IMR-90 (cell line): ENCODE measurements around the gene AAK1. TPM values are rescaled to one million over a fixed set of nuclear protein-coding genes. Genes with fewer than 3 reads are reported as not detected.
A peak's percentile ranks its signal among the peaks of the same experiment; 100 is the strongest.

Source experiments
- ATAC-seq: fragments of 200-7000 bp; cut with Tn5 transposase; 2 replicates; pipeline ENCODE4 v1.9.1; 2020; ENCODE audit warnings: low read depth, mild to moderate bottlenecking, moderate library complexity
- BruUV-seq: library from RNA; stranded (reverse); fragments of 400-500 nt; replicated peaks from 2 replicates; lab custom pipeline; 2021; lab: Mats Ljungman, UMichigan
- CTCF ChIA-PET: fragments of 300-600 bp; formaldehyde crosslinking; extraction: SDS; loops from one replicate; lab custom pipeline; 2021; ENCODE audit warnings: antibody characterized with exemption; lab: Yijun Ruan, JAX
- POLR2A ChIA-PET: fragments of 300-600 bp; sonication (Branson Sonifier 250); formaldehyde crosslinking; loops from one replicate; lab custom pipeline; 2022; ENCODE audit warnings: antibody characterized with exemption; ENCODE audit not compliant: unreplicated experiment; lab: Charles Lee
- DNase-seq: peaks from one replicate; pipeline ENCODE4 v3.0.0; 2013
- H2AFZ ChIP-seq: replicated peaks from 2 replicates; pipeline ENCODE3; 2013; ENCODE audit warnings: low read length, mild to moderate bottlenecking; ENCODE audit not compliant: poor library complexity
- H2AK5ac ChIP-seq: 2 replicates; pipeline ENCODE4 v1.6.1; 2013; ENCODE audit warnings: low read depth, low read length, inconsistent platforms
- H2AK9ac ChIP-seq: replicated peaks from 2 replicates; pipeline ENCODE3; 2013; ENCODE audit warnings: mild to moderate bottlenecking, low read depth, low read length, moderate library complexity; ENCODE audit not compliant: poor library complexity
- H2BK120ac ChIP-seq: 2 replicates; pipeline ENCODE4 v1.6.1; 2013; ENCODE audit warnings: low read depth, low read length, inconsistent platforms
- H2BK15ac ChIP-seq: 3 replicates; pipeline ENCODE4 v1.6.1; 2013; ENCODE audit warnings: low read depth, low read length, inconsistent platforms
- H2BK20ac ChIP-seq: 2 replicates; pipeline ENCODE4 v1.6.1; 2013; ENCODE audit warnings: low read depth, mild to moderate bottlenecking, inconsistent platforms, low read length, moderate library complexity
- H2BK5ac ChIP-seq: 2 replicates; pipeline ENCODE4 v1.6.1; 2013; ENCODE audit warnings: mild to moderate bottlenecking, low read depth, low read length, inconsistent platforms; ENCODE audit not compliant: poor library complexity, severe bottlenecking
- H3K14ac ChIP-seq: replicated peaks from 2 replicates; pipeline ENCODE4 v1.6.1; 2013; ENCODE audit warnings: low read depth, low read length, inconsistent platforms
- H3K18ac ChIP-seq: 2 replicates; pipeline ENCODE4 v1.6.1; 2013; ENCODE audit warnings: low read depth, low read length, control low read depth
- H3K23ac ChIP-seq: 2 replicates; pipeline ENCODE4 v1.6.1; 2013; ENCODE audit warnings: low read depth, low read length, inconsistent platforms
- H3K27ac ChIP-seq: 2 replicates; pipeline ENCODE4 v1.5.1; 2013; ENCODE audit warnings: mild to moderate bottlenecking, control low read depth, low read length; ENCODE audit not compliant: insufficient read depth
- H3K27me3 ChIP-seq: 2 replicates; pipeline ENCODE4 v1.6.1; 2013; ENCODE audit warnings: low read length; ENCODE audit not compliant: control insufficient read depth, insufficient read depth
- H3K36me3 ChIP-seq: 2 replicates; pipeline ENCODE4 v1.6.1; 2013; ENCODE audit warnings: low read length, mixed read lengths; ENCODE audit not compliant: control insufficient read depth, insufficient read depth
- H3K4ac ChIP-seq: 2 replicates; pipeline ENCODE4 v1.6.1; 2013; ENCODE audit warnings: low read depth, low read length, inconsistent platforms
- H3K4me1 ChIP-seq: 2 replicates; pipeline ENCODE4 v1.6.1; 2013; ENCODE audit warnings: low read length, mixed read lengths; ENCODE audit not compliant: control insufficient read depth, insufficient read depth
- H3K4me2 ChIP-seq: 2 replicates; pipeline ENCODE4 v1.6.1; 2013; ENCODE audit warnings: low read depth, mild to moderate bottlenecking, control low read depth, low read length, moderate library complexity
- H3K4me3 ChIP-seq: 2 replicates; pipeline ENCODE4 v1.5.1; 2013; ENCODE audit warnings: low read depth, mild to moderate bottlenecking, control low read depth, low read length, moderate library complexity; ENCODE audit not compliant: insufficient read depth
- H3K56ac ChIP-seq: 2 replicates; pipeline ENCODE4 v1.6.1; 2013; ENCODE audit warnings: low read length, inconsistent platforms; ENCODE audit not compliant: insufficient read depth; ENCODE audit errors: extremely low read depth
- H3K79me1 ChIP-seq, 2 experiments: 2 replicates each; pipeline ENCODE4 v1.6.1; 2013; ENCODE audit warnings: low read length in 2 of 2, inconsistent platforms in 1 of 2, low read depth in 1 of 2
- H3K9ac ChIP-seq: 2 replicates; pipeline ENCODE4 v1.6.1; 2013; ENCODE audit warnings: low read depth, low read length, control low read depth
- H3K9me1 ChIP-seq: 2 replicates; pipeline ENCODE4 v1.6.1; 2013; ENCODE audit warnings: low read length, inconsistent platforms; ENCODE audit not compliant: insufficient read depth
- H3K9me3 ChIP-seq: 2 replicates; pipeline ENCODE4 v1.6.1; 2013; ENCODE audit warnings: low read length; ENCODE audit not compliant: control insufficient read depth, insufficient read depth
- H4K20me1 ChIP-seq: 2 replicates; pipeline ENCODE4 v1.6.1; 2013; ENCODE audit warnings: low read length, inconsistent platforms; ENCODE audit not compliant: insufficient read depth
- H4K5ac ChIP-seq: 2 replicates; pipeline ENCODE4 v1.6.1; 2013; ENCODE audit warnings: mild to moderate bottlenecking, low read depth, low read length, control low read depth
- H4K8ac ChIP-seq, 2 experiments: 2 replicates each; pipeline ENCODE4 v1.6.1; 2013; ENCODE audit warnings: low read depth in 2 of 2, low read length in 2 of 2, control low read depth in 1 of 2, inconsistent platforms in 1 of 2
- H4K91ac ChIP-seq: 2 replicates; pipeline ENCODE4 v1.6.1; 2013; ENCODE audit warnings: low read depth, low read length, inconsistent platforms; ENCODE audit not compliant: insufficient read depth
- BHLHE40 ChIP-seq: fragments of 150-350 bp; IDR thresholded peaks from 2 replicates; pipeline ENCODE4 v1.6.1; 2016; ENCODE audit warnings: mild to moderate bottlenecking, low read depth, low read length
- CEBPB ChIP-seq: IDR thresholded peaks from 2 replicates; pipeline ENCODE4 v1.6.1; 2012; ENCODE audit warnings: low read depth, low read length, improper control_type of control experiment
- CHD1 ChIP-seq: IDR thresholded peaks from 2 replicates; pipeline ENCODE4 v1.6.1; 2012; ENCODE audit warnings: low read depth, low read length, improper control_type of control experiment
- FOS ChIP-seq: fragments of 150-350 bp; IDR thresholded peaks from 2 replicates; pipeline ENCODE4 v1.6.1; 2016; ENCODE audit warnings: low read depth, low read length
- MAFK ChIP-seq: IDR thresholded peaks from 2 replicates; pipeline ENCODE4 v1.6.1; 2012; ENCODE audit warnings: low read depth, low read length, improper control_type of control experiment
- MAZ ChIP-seq: IDR thresholded peaks from 2 replicates; pipeline ENCODE4 v1.6.1; 2012; ENCODE audit warnings: low read depth, mild to moderate bottlenecking, low read length, improper control_type of control experiment, moderate library complexity, borderline replicate concordance
- WGBS, 2 experiments: methylation state at CpG; one replicate each; pipeline versions ENCODE4 v1.1.5 to v1.1.7; 2013; ENCODE audit warnings: missing lambda C conversion rate in 2 of 2; ENCODE audit not compliant: insufficient read length in 1 of 2; ENCODE audit errors: extremely low coverage in 2 of 2; 5-methylcytosine and 5-hydroxymethylcytosine counted together
- dilution Hi-C: fragments of 300-500 bp; cut with HindIII; formaldehyde crosslinking; loops from one replicate; pipeline ENCODE4 v1.14.3; 2018; ENCODE audit warnings: low sequenced_read_pairs; ENCODE audit not compliant: unreplicated experiment
- in situ Hi-C: fragments of 300-500 bp; cut with MboI; formaldehyde crosslinking; loops from 3 replicates; pipeline ENCODE4 v1.14.3; 2019; ENCODE audit warnings: low sequenced_read_pairs, inconsistent platforms, mixed read lengths
- intact Hi-C: fragments of 100-400 bp; cut with micrococcal nuclease; formaldehyde crosslinking; loops from 2 replicates; pipeline ENCODE4 v1.10.0; 2022
- polyA plus RNA-seq, 3 experiments: library from polyadenylated mRNA; depleted of rRNA; stranded (reverse); fragments of >200 nt; gene quantifications; 2 replicates each; pipeline ENCODE4 v1.2.3, GENCODE V29; 2012; ENCODE audit warnings: low replicate concordance in 1 of 3
- total RNA-seq: library from RNA; depleted of rRNA; stranded (reverse); fragments of >200 nt; gene quantifications from 2 replicates; pipeline ENCODE4 v1.2.3, GENCODE V29; 2012
- TF ChIP-seq, protein P1 (sequence below): conservative IDR thresholded peaks from 2 replicates; pipeline ENCODE4 v1.5.1; 2012; ENCODE audit warnings: mild to moderate bottlenecking, low read depth, low read length, improper control_type of control experiment

AAK1 gene
- total and polyA plus RNA-seq, 2 of the 4 experiments (the other 2 are of a cell fraction), result 21.9 to 26.5 TPM

DNA sequence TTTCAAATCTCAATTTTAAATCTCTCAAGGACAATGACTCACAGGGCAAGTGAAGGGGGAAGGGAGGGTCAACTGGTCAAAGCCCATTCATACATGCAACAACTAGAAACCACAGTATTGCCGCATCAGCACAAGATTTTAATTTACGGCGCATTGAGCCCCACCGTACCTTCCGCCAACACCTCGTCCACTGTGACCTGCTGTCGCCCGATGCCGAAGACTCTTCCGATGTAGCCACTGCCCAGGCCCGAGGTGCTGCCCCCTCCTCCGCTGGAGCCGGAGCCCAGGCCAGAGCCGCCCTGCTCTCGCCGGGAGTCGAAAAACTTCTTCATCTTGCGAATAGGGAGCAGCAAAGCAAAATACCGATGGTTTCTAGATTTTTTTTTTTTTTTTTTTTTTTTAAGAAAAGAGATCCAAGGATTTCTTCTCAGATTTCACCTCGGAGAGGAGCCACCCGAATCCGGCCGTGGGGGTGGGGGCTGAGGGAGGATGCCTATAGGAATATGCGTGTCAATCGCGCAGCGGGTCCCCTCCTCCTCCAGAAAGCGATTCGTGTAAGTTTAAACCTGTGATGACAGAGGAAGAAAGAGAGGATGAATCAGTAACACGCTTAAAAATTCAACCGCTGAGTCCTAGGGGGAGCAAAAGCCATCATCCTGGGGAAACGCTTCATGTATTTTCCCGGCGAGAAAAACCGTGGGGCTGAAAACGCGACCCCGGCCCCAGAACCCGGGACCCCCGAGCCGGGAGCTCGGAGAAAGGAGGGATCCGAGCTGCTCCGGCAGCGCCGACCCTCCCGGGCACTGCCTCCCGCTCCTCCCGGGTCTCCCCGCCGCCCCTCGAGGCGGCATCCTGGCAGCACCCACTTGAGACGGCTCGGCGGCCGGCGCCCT, 584 bp downstream of the AAK1 start:
- peak overlapping the region; percentile 99 for H3K4me2 ChIP-seq
- H2AK5ac ChIP-seq, result peak overlapping the region; percentile 75; the same call in 1 of the 2 replicates
- H3K18ac ChIP-seq, result peak overlapping the region; percentile 80
- no peak overlapping the region for H2BK20ac ChIP-seq
- BruUV-seq, result TSS peak; percentile 84
- ChIA-PET POLR2A (interaction anchor here (0.7 kb wide), 1 partner anchor 73 kb away, joined by 3 read pairs; no protein-coding TSS in a partner anchor), CTCF (no interaction called here)
- no peaks in the 10 kb centered on the region for H3K9me3 ChIP-seq
- WGBS, 2 experiments, result 1% methylated on average over 21 of the region's 58 CpGs; no CpG with 5 or more reads in 1 of the 2 experiments
- intact Hi-C loops (loop anchor here (2.0 to 5.0 kb wide), 4 partner anchors 54 to 141 kb away; no protein-coding TSS in a partner anchor), dilution Hi-C loops (no loop called here), in situ Hi-C loops (no loop called here)
- peak overlapping the region; percentile 8; the same call in 1 of the 3 replicates for H2BK15ac ChIP-seq
- ATAC-seq (peak; percentile 38), DNase-seq (peak; percentile 85)
- H3K23ac ChIP-seq, result peak overlapping the region; percentile 93
- TF ChIP-seq CHD1 (no peak), MAFK (peak; percentile 85), FOS (peak; percentile 74), BHLHE40 (0 out of 2 replicates have a peak, but pooled peaks have one; percentile 10), CEBPB (peak; percentile 72), MAZ (peak; percentile 53; the same call in 1 of the 2 replicates)
- TF ChIP-seq, protein P1, sequence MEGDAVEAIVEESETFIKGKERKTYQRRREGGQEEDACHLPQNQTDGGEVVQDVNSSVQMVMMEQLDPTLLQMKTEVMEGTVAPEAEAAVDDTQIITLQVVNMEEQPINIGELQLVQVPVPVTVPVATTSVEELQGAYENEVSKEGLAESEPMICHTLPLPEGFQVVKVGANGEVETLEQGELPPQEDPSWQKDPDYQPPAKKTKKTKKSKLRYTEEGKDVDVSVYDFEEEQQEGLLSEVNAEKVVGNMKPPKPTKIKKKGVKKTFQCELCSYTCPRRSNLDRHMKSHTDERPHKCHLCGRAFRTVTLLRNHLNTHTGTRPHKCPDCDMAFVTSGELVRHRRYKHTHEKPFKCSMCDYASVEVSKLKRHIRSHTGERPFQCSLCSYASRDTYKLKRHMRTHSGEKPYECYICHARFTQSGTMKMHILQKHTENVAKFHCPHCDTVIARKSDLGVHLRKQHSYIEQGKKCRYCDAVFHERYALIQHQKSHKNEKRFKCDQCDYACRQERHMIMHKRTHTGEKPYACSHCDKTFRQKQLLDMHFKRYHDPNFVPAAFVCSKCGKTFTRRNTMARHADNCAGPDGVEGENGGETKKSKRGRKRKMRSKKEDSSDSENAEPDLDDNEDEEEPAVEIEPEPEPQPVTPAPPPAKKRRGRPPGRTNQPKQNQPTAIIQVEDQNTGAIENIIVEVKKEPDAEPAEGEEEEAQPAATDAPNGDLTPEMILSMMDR, result no peak
- H3K4ac ChIP-seq, result peak overlapping the region; percentile 89
- H3K27me3 ChIP-seq, result no peaks in the 10 kb centered on the region
- H2AK9ac ChIP-seq, result peak overlapping the region; percentile 91
- H3K14ac ChIP-seq, result peak overlapping the region; percentile 96
- peak overlapping the region; percentile 77 for H3K56ac ChIP-seq
- peak overlapping the region; percentile 86 for H2BK5ac ChIP-seq
- peaks cover 44% of the 10 kb centered on the region for H4K20me1 ChIP-seq
- H3K79me1 ChIP-seq, result peaks cover 21 to 66% of the 10 kb centered on the region in 2 experiments; a peak in 3 of 4 replicates
- H4K8ac ChIP-seq, result peak overlapping the region in 1 of 2 experiments; percentile 76; a peak in 3 of 4 replicates
- H2AFZ ChIP-seq, result peak overlapping the region; percentile 99
- H3K4me1 ChIP-seq, result peaks cover 19% of the 10 kb centered on the region
- H3K4me3 ChIP-seq, result peak overlapping the region; percentile 90
- peak overlapping the region; percentile 97 for H3K9ac ChIP-seq
- peaks cover 4% of the 10 kb centered on the region; the same call in 1 of the 2 replicates for H3K36me3 ChIP-seq
- peak overlapping the region; percentile 59 for H4K5ac ChIP-seq
- H2BK120ac ChIP-seq, result peak overlapping the region; percentile 66
- peaks cover 23% of the 10 kb centered on the region for H3K9me1 ChIP-seq
- peak overlapping the region; percentile 95 for H3K27ac ChIP-seq
- H4K91ac ChIP-seq, result peak overlapping the region; percentile 63
